GM19099 (cell line): ENCODE measurements around the gene MRPL44.

Experiments used
- POLR2A ChIP-seq: IDR thresholded peaks from 3 replicates; pipeline ENCODE4 v1.6.1; 2011; ENCODE audit warnings: low read depth; ENCODE audit not compliant: insufficient read length; ENCODE audit errors: extremely low read depth

The MRPL44 gene

DNA sequence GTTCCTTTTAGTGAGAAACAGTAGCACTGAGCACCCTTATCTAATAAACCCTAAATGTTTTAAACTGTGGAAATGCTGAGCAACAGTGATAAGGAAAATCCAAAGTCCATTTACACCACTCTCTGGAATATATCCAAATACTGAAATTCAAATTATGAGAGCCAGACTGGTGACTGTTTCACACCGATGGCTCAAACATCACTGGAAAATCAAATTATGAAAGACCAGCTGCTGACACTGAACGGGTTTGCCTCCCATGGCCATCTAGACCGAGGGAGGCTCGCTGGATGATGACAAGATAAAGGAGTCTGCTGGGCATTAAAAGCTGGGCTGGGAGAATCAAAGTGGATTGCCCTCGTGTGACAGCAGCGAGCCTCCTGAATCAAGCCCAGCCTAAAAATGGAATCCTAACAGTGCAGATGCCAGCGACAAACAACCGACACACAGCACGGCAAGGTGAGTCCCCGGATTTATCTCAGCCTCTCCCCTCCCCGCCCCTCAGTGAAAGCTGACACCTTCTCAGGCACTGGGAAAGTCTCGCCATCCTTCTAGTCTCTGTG is 51.5 kb downstream of the MRPL44 start:
- TF ChIP-seq POLR2A, result no peak

DNA sequence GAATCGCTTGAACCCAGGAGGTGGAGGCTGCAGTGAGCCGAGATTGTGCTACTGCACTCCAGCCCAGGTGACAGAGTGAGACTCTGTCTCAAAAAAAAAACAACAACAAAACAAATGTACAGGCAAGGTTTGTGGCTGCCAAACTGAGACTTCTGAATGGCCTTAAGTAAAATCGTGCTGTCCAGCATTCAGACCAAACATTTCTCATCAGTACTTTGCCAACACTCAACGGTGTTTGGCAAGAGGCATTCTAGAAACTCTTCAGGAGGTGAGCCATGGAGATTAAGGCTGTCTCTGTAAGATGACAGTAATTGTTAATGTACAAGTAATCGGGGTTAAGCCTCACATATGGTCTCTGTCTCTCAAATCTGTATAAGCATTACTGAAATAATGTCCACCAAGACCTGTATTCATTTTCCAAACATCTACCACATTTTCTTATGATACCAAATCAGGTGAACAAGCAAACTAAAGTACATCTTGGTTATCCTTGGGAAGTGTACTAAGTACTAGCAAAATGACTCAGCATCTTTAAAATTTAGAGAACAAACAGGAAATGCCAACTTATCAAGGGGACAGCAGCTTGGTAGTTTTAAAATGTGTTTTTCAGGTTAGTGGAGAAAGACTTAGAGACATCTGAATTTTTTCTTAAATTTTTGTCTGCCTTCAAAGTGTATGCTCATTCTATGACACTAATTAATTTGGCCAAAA is 52.5 kb downstream of the MRPL44 start:
- no peak for TF ChIP-seq POLR2A

DNA sequence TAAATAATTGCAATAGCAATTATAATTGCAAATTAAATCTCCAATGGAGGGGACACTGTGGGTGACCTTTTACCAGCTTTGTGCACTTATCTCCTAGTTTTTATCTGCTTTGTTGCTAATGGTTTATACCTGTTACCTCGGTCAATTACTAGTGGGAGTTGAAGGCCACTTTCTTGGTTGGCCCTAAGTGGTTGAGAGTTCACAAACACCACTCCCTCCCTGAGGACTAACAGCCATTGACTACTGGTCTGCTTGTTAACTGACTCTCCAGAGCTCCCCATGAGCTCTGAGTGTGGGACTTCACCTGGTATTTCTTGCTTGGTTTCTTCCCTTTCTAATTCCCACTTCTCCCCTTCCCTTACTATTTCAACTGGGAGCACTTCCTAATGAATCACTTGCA is 54.6 kb downstream of the MRPL44 start:
- no peak for TF ChIP-seq POLR2A

DNA sequence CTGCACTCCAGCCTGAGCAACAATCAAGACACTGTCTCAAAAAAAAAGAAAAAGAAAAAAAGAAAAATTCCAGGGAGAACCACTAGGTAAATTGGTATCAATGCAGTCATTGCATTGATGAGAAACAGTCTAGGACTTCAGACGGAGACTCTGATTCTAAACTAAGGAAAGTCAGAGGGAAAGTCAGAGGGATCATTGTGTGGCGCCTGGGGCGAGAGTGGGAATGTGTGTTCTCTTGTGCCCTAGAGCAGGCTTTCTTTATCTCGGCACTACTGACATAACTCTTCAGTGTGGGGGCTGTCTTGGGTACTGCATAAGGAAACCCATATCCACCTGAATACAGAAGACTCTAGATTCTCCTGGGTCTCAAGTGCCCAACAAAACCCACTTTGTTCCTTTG is 57.1 kb downstream of the MRPL44 start:
- TF ChIP-seq POLR2A, result no peak

GRCh38 chr2:224016963-224017362 is 59.7 kb downstream of the MRPL44 start:
- no peak for TF ChIP-seq POLR2A
